Measurements from ENCODE around the gene CDHR5. TPM values are rescaled to one million over a fixed set of nuclear protein-coding genes. Genes with fewer than 3 reads are reported as not detected.

Gene CDHR5
- total RNA-seq, 4 donors from 2014 or later = not detected

DNA sequence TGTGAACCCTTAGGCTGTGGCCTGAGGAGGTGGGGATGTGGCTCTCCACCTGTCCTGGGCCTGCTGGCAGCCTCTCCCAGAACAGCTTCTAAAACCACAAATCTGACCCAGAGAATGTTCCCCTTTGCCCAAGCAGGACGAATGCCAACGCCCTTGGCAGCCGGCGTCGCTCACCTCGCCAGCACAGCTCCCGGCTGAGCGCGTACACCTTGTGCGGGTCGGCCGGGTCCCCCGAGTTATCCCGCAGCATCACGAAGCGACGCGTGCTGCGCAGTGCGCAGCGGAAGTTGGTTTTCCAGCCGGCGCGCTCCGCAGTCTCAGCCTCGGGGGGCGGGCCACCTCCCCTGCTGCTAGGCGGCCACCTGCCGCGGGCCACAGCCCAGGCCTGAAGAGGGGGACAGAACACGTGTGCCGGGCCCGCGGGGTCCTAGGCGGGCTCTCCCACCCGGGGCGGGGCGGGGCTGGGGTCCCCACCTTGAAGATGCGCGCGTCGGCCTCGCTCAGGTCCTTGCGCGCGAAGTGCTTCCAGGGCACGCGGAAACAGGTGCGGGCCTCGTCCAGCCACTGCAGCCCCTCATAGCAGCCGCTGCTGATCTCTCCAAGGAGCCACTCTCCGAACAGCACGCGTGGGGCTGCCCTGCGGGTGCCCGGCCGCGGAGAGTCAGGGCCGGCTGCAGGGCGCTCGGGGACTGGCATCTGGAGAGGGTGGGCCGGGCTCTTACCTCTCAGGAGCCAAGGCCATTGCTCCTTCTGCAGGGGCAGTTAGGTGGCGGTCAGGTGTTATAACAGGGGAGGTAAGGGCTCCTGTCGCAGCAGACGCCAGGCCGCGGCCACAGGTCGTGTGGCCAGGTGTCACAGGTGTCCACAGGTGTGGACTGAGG is 9.9 kb downstream of the CDHR5 start:
- TF ChIP-seq, protein P1, sequence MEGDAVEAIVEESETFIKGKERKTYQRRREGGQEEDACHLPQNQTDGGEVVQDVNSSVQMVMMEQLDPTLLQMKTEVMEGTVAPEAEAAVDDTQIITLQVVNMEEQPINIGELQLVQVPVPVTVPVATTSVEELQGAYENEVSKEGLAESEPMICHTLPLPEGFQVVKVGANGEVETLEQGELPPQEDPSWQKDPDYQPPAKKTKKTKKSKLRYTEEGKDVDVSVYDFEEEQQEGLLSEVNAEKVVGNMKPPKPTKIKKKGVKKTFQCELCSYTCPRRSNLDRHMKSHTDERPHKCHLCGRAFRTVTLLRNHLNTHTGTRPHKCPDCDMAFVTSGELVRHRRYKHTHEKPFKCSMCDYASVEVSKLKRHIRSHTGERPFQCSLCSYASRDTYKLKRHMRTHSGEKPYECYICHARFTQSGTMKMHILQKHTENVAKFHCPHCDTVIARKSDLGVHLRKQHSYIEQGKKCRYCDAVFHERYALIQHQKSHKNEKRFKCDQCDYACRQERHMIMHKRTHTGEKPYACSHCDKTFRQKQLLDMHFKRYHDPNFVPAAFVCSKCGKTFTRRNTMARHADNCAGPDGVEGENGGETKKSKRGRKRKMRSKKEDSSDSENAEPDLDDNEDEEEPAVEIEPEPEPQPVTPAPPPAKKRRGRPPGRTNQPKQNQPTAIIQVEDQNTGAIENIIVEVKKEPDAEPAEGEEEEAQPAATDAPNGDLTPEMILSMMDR (IDR thresholded peaks at IDR 0.05; ENCODE audit: low read depth) = no peak

DNA sequence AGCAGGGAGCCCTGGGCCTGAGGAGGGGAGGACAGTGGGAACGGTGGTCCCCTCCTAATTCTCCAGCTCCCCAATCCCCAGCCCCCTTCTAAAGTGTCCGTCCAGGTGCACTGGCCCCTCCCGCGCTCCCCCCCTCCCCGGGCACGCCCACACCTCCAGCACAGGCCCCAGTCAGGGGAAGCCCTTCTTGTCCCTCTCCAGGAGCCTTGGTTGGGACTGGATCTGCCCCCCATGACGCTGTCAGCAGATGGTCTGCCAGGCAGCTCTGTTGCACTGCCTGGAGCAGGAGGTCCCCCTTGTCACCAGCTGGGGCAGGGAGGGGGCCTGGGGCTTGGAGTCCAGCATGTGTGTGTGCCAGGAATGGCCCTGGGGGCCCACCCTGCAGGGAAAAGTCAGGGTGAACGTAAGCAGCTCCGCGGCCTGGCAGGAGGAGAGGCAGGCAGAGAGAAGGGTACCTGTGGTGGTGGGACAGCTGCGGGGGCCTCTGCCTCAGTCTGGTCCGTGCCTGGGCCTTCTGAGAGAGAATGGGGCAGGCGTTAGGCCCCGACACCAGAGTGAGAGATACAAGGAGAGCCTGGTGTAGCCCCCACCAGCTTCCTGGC is 10.6 kb downstream of the CDHR5 start:
- TF ChIP-seq, protein P1 (IDR thresholded peaks at IDR 0.05; ENCODE audit: low read depth) = no peak

DNA sequence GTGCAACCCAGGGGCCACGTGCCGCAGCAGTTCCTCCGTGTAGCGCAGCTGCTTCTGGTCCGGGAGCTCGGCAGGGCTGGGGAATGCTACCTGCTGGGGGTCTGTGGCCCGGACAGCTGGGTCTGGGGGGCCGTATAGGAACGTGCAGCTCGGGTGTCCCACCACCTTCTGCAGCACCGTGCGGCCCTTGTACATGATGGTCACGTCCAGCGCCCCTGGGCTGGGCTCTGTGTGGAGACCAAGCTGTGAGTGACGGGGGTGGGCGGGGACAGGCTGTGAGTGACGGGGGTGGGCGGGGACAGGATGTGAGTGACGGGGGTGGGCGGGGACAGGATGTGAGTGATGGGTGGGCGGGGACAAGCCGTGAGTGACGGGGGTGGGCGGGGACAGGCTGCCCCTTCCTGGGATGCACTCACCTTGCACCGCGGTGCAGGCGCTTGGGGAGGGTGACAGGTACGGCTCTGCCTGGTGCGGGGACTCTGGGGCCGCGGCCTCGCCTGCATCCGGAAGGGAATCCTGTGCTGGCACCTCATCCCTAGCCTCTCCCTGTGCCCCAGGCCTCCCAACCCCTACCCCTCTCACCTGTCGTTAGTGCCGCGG is 11.3 kb downstream of the CDHR5 start:
- TF ChIP-seq, protein P1 (IDR thresholded peaks at IDR 0.05; ENCODE audit: low read depth) = no peak

DNA sequence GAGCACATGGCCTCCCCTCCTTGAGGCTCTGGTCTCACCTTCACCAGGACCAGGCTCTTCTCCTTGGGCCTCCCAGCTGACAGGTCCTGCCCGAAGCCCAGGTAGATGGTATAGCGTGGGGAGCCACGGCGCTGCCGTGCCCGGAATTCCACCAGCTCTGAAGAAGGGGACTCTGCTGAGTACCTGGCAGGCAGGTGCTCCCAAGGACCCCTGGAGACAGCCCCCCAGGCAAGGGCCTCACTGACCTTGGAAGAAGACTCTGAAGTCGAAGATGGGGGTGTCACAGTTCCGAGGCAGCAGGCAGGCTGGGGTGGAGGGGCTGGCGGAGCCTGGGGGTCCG is 11.8 kb downstream of the CDHR5 start:
- TF ChIP-seq, protein P1 (IDR thresholded peaks at IDR 0.05; ENCODE audit: low read depth) = no peak

DNA sequence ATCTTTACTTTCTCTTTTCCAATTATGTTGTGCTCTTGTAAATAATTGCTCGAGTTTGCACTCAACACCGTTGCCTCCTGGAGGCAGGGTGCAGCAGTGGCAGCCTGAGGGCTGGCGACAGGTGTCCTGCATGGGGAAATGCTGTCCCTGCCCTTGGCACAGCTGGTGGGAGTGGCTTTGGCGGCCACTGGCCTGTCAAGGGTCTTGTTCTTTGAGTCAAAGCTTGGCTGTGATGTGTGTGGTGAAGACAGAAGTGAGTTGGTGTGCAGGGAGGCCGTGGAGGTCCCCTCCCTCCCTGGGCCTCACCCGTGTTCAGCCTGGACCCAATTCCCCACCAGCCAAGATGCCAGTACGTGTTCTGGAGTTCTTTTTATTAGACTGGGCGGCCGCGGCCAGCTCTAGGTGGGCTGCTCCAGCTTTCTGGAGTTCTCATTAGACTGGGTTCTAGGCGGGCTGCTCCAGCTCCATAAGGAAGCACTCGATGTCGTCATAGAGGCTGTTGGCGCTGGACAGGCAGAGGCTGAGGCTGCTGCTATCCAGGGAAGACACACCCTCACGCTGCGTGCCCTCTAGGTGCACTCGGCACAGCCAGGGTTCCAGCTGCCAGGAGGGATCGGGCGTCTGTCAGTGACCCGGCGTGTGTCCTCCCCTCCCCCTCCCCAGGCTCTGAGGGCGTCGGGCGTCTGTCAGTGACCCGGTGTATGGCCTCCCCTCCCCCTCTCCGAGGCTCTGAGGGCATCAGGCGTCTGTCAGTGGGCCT is 12.4 kb downstream of the CDHR5 start:
- TF ChIP-seq, protein P1 (IDR thresholded peaks at IDR 0.05; ENCODE audit: low read depth) = no peak

DNA sequence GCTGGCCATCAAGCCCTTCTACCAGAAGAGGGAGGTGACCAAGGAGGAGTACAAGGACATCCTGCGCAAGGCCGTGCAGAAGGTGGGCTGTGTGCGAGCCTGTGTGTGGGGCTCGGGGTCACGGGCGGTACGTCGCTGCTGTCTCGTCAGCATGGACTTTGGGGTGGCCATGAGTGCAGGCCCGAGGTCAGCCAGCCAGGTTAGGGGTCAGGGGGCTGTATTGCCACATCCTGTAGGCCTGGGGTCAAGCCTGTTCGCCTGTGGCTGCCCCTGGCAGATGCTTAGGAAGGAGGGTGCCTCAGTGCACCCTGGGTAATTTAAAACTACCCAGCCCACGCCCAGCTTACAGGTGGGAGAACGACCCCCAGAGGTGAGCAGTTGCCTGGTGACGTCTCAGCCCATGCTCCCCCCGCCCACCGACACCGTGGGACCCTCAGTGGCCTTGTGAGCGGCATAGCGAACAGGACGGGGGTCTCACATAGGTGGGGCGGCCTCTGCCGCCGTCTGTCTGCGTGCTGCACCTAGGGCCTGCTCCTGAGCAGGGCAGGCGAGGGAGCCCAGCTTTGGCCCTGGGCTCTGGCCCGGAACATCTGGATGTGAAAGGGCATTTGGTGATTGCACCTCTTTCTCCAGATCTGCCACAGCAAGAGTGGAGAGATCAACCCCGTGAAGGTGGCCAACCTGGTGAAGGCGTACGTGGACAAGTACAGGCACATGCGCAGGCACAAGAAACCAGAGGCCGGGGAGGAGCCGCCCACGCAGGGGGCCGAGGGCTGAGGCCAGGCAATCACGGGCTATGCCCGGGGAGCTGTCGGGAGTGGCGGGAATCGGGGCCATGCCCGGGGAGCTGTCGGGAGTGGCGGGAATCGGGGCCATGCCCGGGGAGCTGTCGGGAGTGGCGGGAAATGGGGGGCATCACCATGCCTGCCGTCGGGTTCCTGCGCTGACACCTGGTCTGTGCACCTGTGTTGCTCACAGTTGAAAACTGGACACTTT is 13.5 kb downstream of the CDHR5 start:
- TF ChIP-seq, protein P1 (IDR thresholded peaks at IDR 0.05; ENCODE audit: low read depth) = no peak
